Fibroblast of lung (primary cell): Measurements from ENCODE around the gene HSPB9. TPM values are rescaled to one million over a fixed set of nuclear protein-coding genes. Genes with fewer than 3 reads are reported as not detected.
A peak's percentile ranks its signal among the peaks of the same experiment; 100 is the strongest.

Experiments
- DNase-seq, 2 donors: peaks; one replicate each; pipeline versions ENCODE4 v3.0.0 to v3.0.0-alpha.2; 2010; ENCODE audit warnings: low read depth in 2 of 2
- H2AFZ ChIP-seq: 2 replicates; pipeline ENCODE4 v1.5.1; 2012; ENCODE audit warnings: low read length, control low read depth, inconsistent platforms
- H3K27ac ChIP-seq: 2 replicates; pipeline ENCODE4 v1.5.1; 2011; ENCODE audit warnings: low read length, control low read depth; ENCODE audit not compliant: insufficient read depth
- H3K27me3 ChIP-seq: 2 replicates; pipeline ENCODE4 v1.5.1; 2011; ENCODE audit warnings: mild to moderate bottlenecking, low read length; ENCODE audit not compliant: control insufficient read depth, insufficient read depth
- H3K36me3 ChIP-seq: 2 replicates; pipeline ENCODE4 v1.5.1; 2011; ENCODE audit warnings: low read length; ENCODE audit not compliant: control insufficient read depth, insufficient read depth
- H3K4me1 ChIP-seq: 2 replicates; pipeline ENCODE4 v1.5.1; 2011; ENCODE audit warnings: low read length; ENCODE audit not compliant: control insufficient read depth, insufficient read depth; ENCODE audit errors: extremely low read depth
- H3K4me2 ChIP-seq: 2 replicates; pipeline ENCODE4 v1.5.1; 2011; ENCODE audit warnings: low read length, control low read depth; ENCODE audit not compliant: insufficient read depth; ENCODE audit errors: extremely low read depth
- H3K4me3 ChIP-seq, 4 experiments: fragments of 200-600 bp in 1 of 4; sonication (generic) in 1 of 4; replicated peaks in 1 of 4; 2 replicates each; pipeline ENCODE4 v1.5.1; 2011 to 2016; ENCODE audit warnings: low read length in 4 of 4, low read depth in 3 of 4, mild to moderate bottlenecking in 3 of 4, control low read depth in 2 of 4, inconsistent platforms in 1 of 4, mixed read lengths in 1 of 4; ENCODE audit not compliant: insufficient read depth in 1 of 4; ENCODE audit errors: control extremely low read depth in 1 of 4
- H3K79me2 ChIP-seq: 2 replicates; pipeline ENCODE4 v1.5.1; 2012; ENCODE audit warnings: mild to moderate bottlenecking, low read length, inconsistent platforms; ENCODE audit not compliant: control insufficient read depth, insufficient read depth
- H3K9ac ChIP-seq: 2 replicates; pipeline ENCODE4 v1.5.1; 2011; ENCODE audit warnings: mild to moderate bottlenecking, low read length, control low read depth; ENCODE audit not compliant: insufficient read depth
- H3K9me3 ChIP-seq: 2 replicates; pipeline ENCODE4 v1.5.1; 2012; ENCODE audit warnings: low read depth, low read length; ENCODE audit not compliant: control insufficient read depth, insufficient read depth
- H4K20me1 ChIP-seq: 2 replicates; pipeline ENCODE4 v1.5.1; 2011; ENCODE audit warnings: low read length; ENCODE audit not compliant: control insufficient read depth, insufficient read depth; ENCODE audit errors: extremely low read depth
- CTCF ChIP-seq, 2 donors: IDR thresholded peaks in 1 of 2; conservative IDR thresholded peaks in 1 of 2; 1 replicate in 1 of 2; 2 replicates in 1 of 2; pipeline ENCODE4 v1.5.1; 2011 to 2012; ENCODE audit warnings: low read length in 2 of 2, control low read depth in 1 of 2, inconsistent platforms in 1 of 2, low read depth in 1 of 2, mild to moderate bottlenecking in 1 of 2
- EZH2 ChIP-seq: IDR thresholded peaks from 2 replicates; pipeline ENCODE4 v1.5.1; 2012; ENCODE audit warnings: low read length, control low read depth, mild to moderate bottlenecking; ENCODE audit errors: missing control alignments
- polyA plus RNA-seq, 2 donors: library from polyadenylated mRNA; depleted of rRNA in 1 of 2; stranded (reverse) in 1 of 2; unstranded in 1 of 2; fragments of >200 nt; gene quantifications; 2 replicates each; pipeline ENCODE4 v1.2.1, GENCODE V29; 2011 to 2012; ENCODE audit warnings: missing spikeins in 1 of 2
- total RNA-seq: library from RNA; depleted of rRNA; stranded (reverse); fragments of >200 nt; gene quantifications from 2 replicates; pipeline ENCODE4 v1.2.1, GENCODE V29; 2014

The HSPB9 gene
- total and polyA plus RNA-seq, 2 donors (not counting 1 experiment from before 2014, with no cell fraction given), result not detected

DNA sequence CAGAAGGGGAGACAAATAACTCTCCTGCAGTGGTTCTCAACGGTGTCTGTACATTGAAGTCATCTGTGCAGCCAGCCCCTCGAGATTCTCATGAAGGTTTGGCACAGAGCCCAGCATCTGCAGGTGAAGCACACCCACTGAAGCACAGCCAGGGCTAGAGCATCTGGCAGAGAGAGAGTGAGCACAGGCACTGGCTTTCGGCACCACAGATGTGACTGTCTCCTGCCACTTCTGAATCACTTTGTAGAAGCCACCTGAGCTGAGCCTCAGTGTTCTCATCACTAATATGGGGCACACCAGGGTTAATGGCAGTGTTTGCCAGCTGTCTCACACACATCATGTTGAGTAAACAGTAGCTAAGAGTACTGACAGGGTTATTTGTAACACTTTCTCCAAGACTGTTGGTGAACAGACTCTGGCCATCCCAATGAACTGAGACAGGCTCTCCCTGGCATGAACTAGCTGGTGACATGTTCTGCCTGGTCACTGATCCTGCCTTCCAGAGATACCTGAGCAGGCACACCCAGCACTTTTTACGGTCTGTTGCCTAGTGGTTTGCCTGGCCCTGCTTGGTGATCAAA is 10.9 kb downstream of the HSPB9 start:
- Histone ChIP-seq H4K20me1 (no peaks in the 10 kb centered on the region), H3K4me1 (peaks cover 30% of the 10 kb centered on the region)

DNA sequence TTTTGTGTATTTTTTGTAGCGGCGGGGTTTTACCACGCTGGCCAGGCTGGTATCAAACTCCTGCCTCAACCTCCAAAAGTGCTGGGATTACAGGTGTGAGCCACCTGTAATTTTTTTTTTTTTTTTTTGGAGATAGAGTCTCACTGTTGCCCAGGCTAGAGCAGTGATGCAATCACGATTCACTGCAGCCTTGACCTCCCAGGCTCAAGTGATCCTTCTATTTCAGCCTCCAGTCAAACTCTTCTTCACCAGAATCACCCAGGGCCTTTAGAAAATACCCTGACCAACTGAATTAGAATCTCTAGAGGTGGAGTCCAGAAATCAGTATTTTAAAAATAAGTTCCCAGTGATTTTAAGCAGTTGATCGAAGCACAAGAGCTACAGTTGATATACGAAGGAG is 12.5 kb downstream of the HSPB9 start:
- Histone ChIP-seq H3K36me3 (peaks cover 6% of the 10 kb centered on the region), H3K79me2 (peaks cover 87% of the 10 kb centered on the region), H3K4me1 (peaks cover 30% of the 10 kb centered on the region), H3K4me3 (no peak overlapping the region), H3K9ac (no peak overlapping the region), H3K27ac (no peak overlapping the region), H3K27me3 (no peaks in the 10 kb centered on the region), H3K9me3 (no peaks in the 10 kb centered on the region), H4K20me1 (no peaks in the 10 kb centered on the region), H3K4me2 (peak overlapping the region; percentile 9), H2AFZ (no peak overlapping the region)
- DNase-seq, result no peak
- no peak for TF ChIP-seq EZH2
- no peak for TF ChIP-seq CTCF (conservative IDR thresholded peaks at IDR 0.05 in 1 of 2, IDR thresholded peaks at IDR 0.05 in 1 of 2; ENCODE audit: low read depth in 1 of 2, low read length in 2 of 2)

More for the DNA sequence above, 10.9 kb downstream of the HSPB9 start:
- DNase-seq, result no peak
- H3K4me2 ChIP-seq, result no peak overlapping the region
- no peak overlapping the region for H3K4me3 ChIP-seq
- H3K36me3 ChIP-seq, result peaks cover 18% of the 10 kb centered on the region
- H3K27ac ChIP-seq, result peak overlapping the region; percentile 18
- H2AFZ ChIP-seq, result no peak overlapping the region
- no peaks in the 10 kb centered on the region for H3K27me3 ChIP-seq
- TF ChIP-seq EZH2, result no peak
- TF ChIP-seq CTCF (conservative IDR thresholded peaks at IDR 0.05 in 1 of 2, IDR thresholded peaks at IDR 0.05 in 1 of 2; ENCODE audit: low read depth in 1 of 2, low read length in 2 of 2), result no peak
- H3K9ac ChIP-seq, result no peak overlapping the region
- H3K79me2 ChIP-seq, result peaks cover 76% of the 10 kb centered on the region
- no peaks in the 10 kb centered on the region for H3K9me3 ChIP-seq

- H3K4me2 ChIP-seq, result peak overlapping the region; percentile 3
- DNase-seq, result peak; percentile 64 to 73
- no peaks in the 10 kb centered on the region for H4K20me1 ChIP-seq
- no peak overlapping the region for H3K9ac ChIP-seq
- TF ChIP-seq CTCF (conservative IDR thresholded peaks at IDR 0.05 in 1 of 2, IDR thresholded peaks at IDR 0.05 in 1 of 2; ENCODE audit: low read depth in 1 of 2, low read length in 2 of 2) (no peak), EZH2 (no peak)
- peaks cover 5% of the 10 kb centered on the region for H3K36me3 ChIP-seq
- no peaks in the 10 kb centered on the region for H3K9me3 ChIP-seq
- no peak overlapping the region for H3K4me3 ChIP-seq
- peaks cover 30% of the 10 kb centered on the region for H3K4me1 ChIP-seq
- H3K79me2 ChIP-seq, result peaks cover 85% of the 10 kb centered on the region
- no peaks in the 10 kb centered on the region for H3K27me3 ChIP-seq
- no peak overlapping the region for H2AFZ ChIP-seq
- H3K27ac ChIP-seq, result peak overlapping the region; percentile 54
Measured at GRCh38 chr17:42135664-42136653, 13.4 kb downstream of the HSPB9 start.
